ENCODE results near the gene SLC44A5.

DNA sequence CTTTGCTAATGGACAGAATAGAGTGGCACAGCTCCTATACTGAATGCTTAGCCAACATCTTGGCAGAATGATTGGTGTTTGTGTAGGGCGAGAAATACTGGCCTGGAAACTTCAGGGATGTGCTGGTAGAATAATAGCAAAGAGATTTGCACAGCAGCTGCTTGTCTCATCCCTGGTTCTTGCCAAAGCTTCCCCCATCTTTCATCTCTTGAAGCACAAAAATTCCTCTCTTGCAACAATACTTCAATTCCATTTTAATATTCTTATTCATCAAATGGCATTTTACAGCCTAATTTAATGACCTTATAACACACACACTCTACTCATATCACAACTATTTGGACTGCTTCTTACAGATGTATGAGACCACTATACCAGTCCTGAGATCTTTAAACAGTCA lies 439.0 kb downstream of the SLC44A5 start:
- TF ChIP-seq, protein P1, sequence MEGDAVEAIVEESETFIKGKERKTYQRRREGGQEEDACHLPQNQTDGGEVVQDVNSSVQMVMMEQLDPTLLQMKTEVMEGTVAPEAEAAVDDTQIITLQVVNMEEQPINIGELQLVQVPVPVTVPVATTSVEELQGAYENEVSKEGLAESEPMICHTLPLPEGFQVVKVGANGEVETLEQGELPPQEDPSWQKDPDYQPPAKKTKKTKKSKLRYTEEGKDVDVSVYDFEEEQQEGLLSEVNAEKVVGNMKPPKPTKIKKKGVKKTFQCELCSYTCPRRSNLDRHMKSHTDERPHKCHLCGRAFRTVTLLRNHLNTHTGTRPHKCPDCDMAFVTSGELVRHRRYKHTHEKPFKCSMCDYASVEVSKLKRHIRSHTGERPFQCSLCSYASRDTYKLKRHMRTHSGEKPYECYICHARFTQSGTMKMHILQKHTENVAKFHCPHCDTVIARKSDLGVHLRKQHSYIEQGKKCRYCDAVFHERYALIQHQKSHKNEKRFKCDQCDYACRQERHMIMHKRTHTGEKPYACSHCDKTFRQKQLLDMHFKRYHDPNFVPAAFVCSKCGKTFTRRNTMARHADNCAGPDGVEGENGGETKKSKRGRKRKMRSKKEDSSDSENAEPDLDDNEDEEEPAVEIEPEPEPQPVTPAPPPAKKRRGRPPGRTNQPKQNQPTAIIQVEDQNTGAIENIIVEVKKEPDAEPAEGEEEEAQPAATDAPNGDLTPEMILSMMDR (IDR thresholded peaks at IDR 0.05): no peak
- TF ChIP-seq EP300 (IDR thresholded peaks at IDR 0.05): no peak
- no peak for TF ChIP-seq POLR2A (IDR thresholded peaks at IDR 0.05)
